Loucy (cell line): ENCODE results near the gene ANKRD33B.

Experiments
- H2AFZ ChIP-seq: fragments of 200-600 bp; sonication (generic); 2 replicates; pipeline ENCODE4 v1.6.0; 2016; ENCODE audit warnings: antibody characterized with exemption, mild to moderate bottlenecking, low read length, moderate library complexity
- H3F3A ChIP-seq: fragments of 200-600 bp; 2 replicates; pipeline ENCODE4 v1.6.0; 2016; ENCODE audit warnings: antibody characterized with exemption, low read depth, mild to moderate bottlenecking
- H3K27me3 ChIP-seq: fragments of 200-600 bp; sonication (generic); 2 replicates; pipeline ENCODE4 v1.6.1; 2014; ENCODE audit warnings: low read length, mild to moderate bottlenecking; ENCODE audit not compliant: insufficient read depth, poor library complexity, severe bottlenecking
- H3K36me3 ChIP-seq: fragments of 200-600 bp; sonication (generic); 2 replicates; pipeline ENCODE4 v1.6.1; 2016; ENCODE audit warnings: low read length; ENCODE audit not compliant: insufficient read depth
- H3K4me1 ChIP-seq: fragments of 200-600 bp; sonication (generic); 2 replicates; pipeline ENCODE4 v1.5.1; 2014; ENCODE audit warnings: low read length, mild to moderate bottlenecking; ENCODE audit not compliant: insufficient read depth, poor library complexity, severe bottlenecking
- H3K4me2 ChIP-seq: fragments of 200-600 bp; sonication (generic); 2 replicates; pipeline ENCODE4 v1.6.0; 2014; ENCODE audit warnings: antibody characterized with exemption, low read length, low read depth, mild to moderate bottlenecking; ENCODE audit not compliant: poor library complexity, severe bottlenecking
- H3K4me3 ChIP-seq: fragments of 200-600 bp; sonication (generic); 2 replicates; pipeline ENCODE4 v1.5.1; 2014; ENCODE audit warnings: low read length, mild to moderate bottlenecking, mixed read lengths; ENCODE audit not compliant: poor library complexity, severe bottlenecking
- H3K79me2 ChIP-seq: fragments of 200-600 bp; sonication (generic); 2 replicates; pipeline ENCODE4 v1.6.1; 2014; ENCODE audit warnings: low read length; ENCODE audit not compliant: insufficient read depth
- H3K9ac ChIP-seq: fragments of 200-600 bp; sonication (generic); 2 replicates; pipeline ENCODE4 v1.6.0; 2014; ENCODE audit warnings: mild to moderate bottlenecking, low read depth, low read length, moderate library complexity; ENCODE audit not compliant: poor library complexity, severe bottlenecking
- H3K9me2 ChIP-seq: fragments of 200-600 bp; sonication (generic); replicated peaks from 2 replicates; pipeline ENCODE4 v1.6.1; 2016; ENCODE audit warnings: low read depth, low read length, mixed read lengths
- H3K9me3 ChIP-seq: fragments of 200-600 bp; sonication (generic); 2 replicates; pipeline ENCODE4 v1.6.1; 2014; ENCODE audit warnings: mild to moderate bottlenecking, antibody characterized with exemption, low read length, low read depth; ENCODE audit not compliant: insufficient read depth
- H4K20me1 ChIP-seq: fragments of 200-600 bp; sonication (generic); 2 replicates; pipeline ENCODE4 v1.6.0; 2014; ENCODE audit warnings: antibody characterized with exemption, low read length, mild to moderate bottlenecking; ENCODE audit not compliant: insufficient read depth, poor library complexity, severe bottlenecking
- EZH2phosphoT487 ChIP-seq: fragments of 200-600 bp; IDR thresholded peaks from 2 replicates; pipeline ENCODE4 v1.6.1; 2018; ENCODE audit warnings: antibody characterized with exemption, mild to moderate bottlenecking, moderate library complexity, borderline replicate concordance
- TF ChIP-seq, protein P1 (sequence below): fragments of 200-600 bp; sonication (generic); conservative IDR thresholded peaks from 2 replicates; pipeline ENCODE4 v1.5.1; 2014; ENCODE audit warnings: mild to moderate bottlenecking, antibody characterized with exemption, low read length

The ANKRD33B gene

DNA sequence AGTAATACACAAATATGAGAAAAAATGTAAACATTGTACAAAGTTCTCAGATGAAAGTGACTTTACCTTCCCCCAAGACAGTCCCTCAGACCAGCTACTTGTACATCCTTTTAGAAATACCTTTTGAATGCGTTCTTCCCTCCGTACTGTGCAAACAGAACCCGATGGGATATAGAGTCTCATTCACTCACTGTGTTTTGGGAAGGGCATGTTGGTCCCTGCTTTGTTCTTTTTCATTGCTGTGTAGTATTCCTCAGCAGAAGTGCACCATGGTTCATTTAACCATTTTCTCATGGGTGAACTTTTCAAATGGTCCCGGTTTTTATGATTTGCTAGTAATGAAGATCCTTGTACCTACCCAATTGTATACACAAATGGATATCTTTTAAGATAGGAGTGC, 94.4 kb downstream of the ANKRD33B start:
- no peak for TF ChIP-seq EZH2phosphoT487
- TF ChIP-seq, protein P1, sequence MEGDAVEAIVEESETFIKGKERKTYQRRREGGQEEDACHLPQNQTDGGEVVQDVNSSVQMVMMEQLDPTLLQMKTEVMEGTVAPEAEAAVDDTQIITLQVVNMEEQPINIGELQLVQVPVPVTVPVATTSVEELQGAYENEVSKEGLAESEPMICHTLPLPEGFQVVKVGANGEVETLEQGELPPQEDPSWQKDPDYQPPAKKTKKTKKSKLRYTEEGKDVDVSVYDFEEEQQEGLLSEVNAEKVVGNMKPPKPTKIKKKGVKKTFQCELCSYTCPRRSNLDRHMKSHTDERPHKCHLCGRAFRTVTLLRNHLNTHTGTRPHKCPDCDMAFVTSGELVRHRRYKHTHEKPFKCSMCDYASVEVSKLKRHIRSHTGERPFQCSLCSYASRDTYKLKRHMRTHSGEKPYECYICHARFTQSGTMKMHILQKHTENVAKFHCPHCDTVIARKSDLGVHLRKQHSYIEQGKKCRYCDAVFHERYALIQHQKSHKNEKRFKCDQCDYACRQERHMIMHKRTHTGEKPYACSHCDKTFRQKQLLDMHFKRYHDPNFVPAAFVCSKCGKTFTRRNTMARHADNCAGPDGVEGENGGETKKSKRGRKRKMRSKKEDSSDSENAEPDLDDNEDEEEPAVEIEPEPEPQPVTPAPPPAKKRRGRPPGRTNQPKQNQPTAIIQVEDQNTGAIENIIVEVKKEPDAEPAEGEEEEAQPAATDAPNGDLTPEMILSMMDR = no peak
- no peaks in the 10 kb centered on the region for H3K4me1 ChIP-seq
- H3K79me2 ChIP-seq = no peaks in the 10 kb centered on the region
- H3K4me2 ChIP-seq = no peak overlapping the region
- no peaks in the 10 kb centered on the region for H4K20me1 ChIP-seq
- H3K9me2 ChIP-seq = no peaks in the 10 kb centered on the region
- H3K4me3 ChIP-seq = no peak overlapping the region
- H3K27me3 ChIP-seq = no peaks in the 10 kb centered on the region
- no peaks in the 10 kb centered on the region for H3K9me3 ChIP-seq
- no peaks in the 10 kb centered on the region for H3F3A ChIP-seq
- H3K36me3 ChIP-seq = no peaks in the 10 kb centered on the region
- H3K9ac ChIP-seq = no peak overlapping the region
- H2AFZ ChIP-seq = no peak overlapping the region

GRCh38 chr5:10660135-10660534, 96.3 kb downstream of the ANKRD33B start:
- Histone ChIP-seq H3K9me2 (no peaks in the 10 kb centered on the region), H3K4me2 (no peak overlapping the region), H4K20me1 (no peaks in the 10 kb centered on the region), H3K4me1 (no peaks in the 10 kb centered on the region), H3K9ac (no peak overlapping the region), H2AFZ (no peak overlapping the region), H3K36me3 (no peaks in the 10 kb centered on the region), H3F3A (no peaks in the 10 kb centered on the region), H3K27me3 (no peaks in the 10 kb centered on the region), H3K79me2 (no peaks in the 10 kb centered on the region), H3K9me3 (no peaks in the 10 kb centered on the region), H3K4me3 (no peak overlapping the region)
- TF ChIP-seq EZH2phosphoT487 = no peak
- TF ChIP-seq, protein P1 = no peak

GRCh38 chr5:10660720-10661387, 97.0 kb downstream of the ANKRD33B start:
- Histone ChIP-seq H2AFZ (no peak overlapping the region), H3K4me3 (no peak overlapping the region), H3K4me2 (no peak overlapping the region), H4K20me1 (no peaks in the 10 kb centered on the region), H3K27me3 (no peaks in the 10 kb centered on the region), H3K36me3 (no peaks in the 10 kb centered on the region), H3K4me1 (no peaks in the 10 kb centered on the region), H3K9me3 (no peaks in the 10 kb centered on the region), H3F3A (no peaks in the 10 kb centered on the region), H3K9me2 (no peaks in the 10 kb centered on the region), H3K9ac (no peak overlapping the region), H3K79me2 (no peaks in the 10 kb centered on the region)
- no peak for TF ChIP-seq EZH2phosphoT487
- TF ChIP-seq, protein P1 = no peak
